HEK293T (cell line): Measurements from ENCODE around the gene MRPS10.

ENCODE experiments used
- CTCF ChIA-PET: fragments of 350-600 bp; formaldehyde crosslinking; extraction: SDS; loops from one replicate; lab custom pipeline; 2021; ENCODE audit warnings: antibody characterized with exemption, inconsistent platforms; lab: Yijun Ruan, JAX
- POLR2A ChIA-PET: fragments of 350-600 bp; formaldehyde crosslinking; extraction: SDS; loops from one replicate; lab custom pipeline; 2020; ENCODE audit warnings: antibody characterized with exemption, inconsistent platforms; lab: Yijun Ruan, JAX
- DNase-seq: peaks from one replicate; pipeline ENCODE4 v3.0.0; 2012; ENCODE audit warnings: mixed read lengths; ENCODE audit errors: extremely low spot score
- ARNT ChIP-seq: fragments of 450-650 bp; IDR thresholded peaks from 2 replicates; pipeline ENCODE4 v1.6.1; 2017; ENCODE audit warnings: mild to moderate bottlenecking
- BHLHE40 ChIP-seq: fragments of 450-650 bp; IDR thresholded peaks from 2 replicates; pipeline ENCODE4 v1.6.1; 2016; ENCODE audit warnings: mild to moderate bottlenecking, moderate library complexity, borderline replicate concordance
- CTBP1 ChIP-seq: fragments of 450-650 bp; IDR thresholded peaks from 2 replicates; pipeline ENCODE4 v1.6.1; 2016; ENCODE audit warnings: borderline replicate concordance
- ELF4 ChIP-seq: fragments of 450-650 bp; IDR thresholded peaks from 2 replicates; pipeline ENCODE4 v1.6.1; 2017; ENCODE audit warnings: antibody characterized with exemption
- FOXA1 ChIP-seq: fragments of 450-650 bp; IDR thresholded peaks from 2 replicates; pipeline ENCODE4 v1.6.1; 2016; ENCODE audit warnings: mild to moderate bottlenecking
- FOXK2 ChIP-seq: fragments of 450-650 bp; IDR thresholded peaks from 2 replicates; pipeline ENCODE4 v1.6.1; 2016; ENCODE audit warnings: mild to moderate bottlenecking
- FOXM1 ChIP-seq: fragments of 450-650 bp; IDR thresholded peaks from 2 replicates; pipeline ENCODE4 v1.6.1; 2017; ENCODE audit warnings: mild to moderate bottlenecking, borderline replicate concordance
- HDGF ChIP-seq: fragments of 450-650 bp; IDR thresholded peaks from 2 replicates; pipeline ENCODE4 v1.6.1; 2017; ENCODE audit warnings: antibody characterized with exemption, borderline replicate concordance
- L3MBTL2 ChIP-seq: fragments of 450-650 bp; conservative IDR thresholded peaks from 2 replicates; pipeline ENCODE4 v1.6.1; 2016; ENCODE audit warnings: mild to moderate bottlenecking
- LEF1 ChIP-seq: fragments of 450-650 bp; IDR thresholded peaks from 2 replicates; pipeline ENCODE4 v1.6.1; 2017; ENCODE audit warnings: mild to moderate bottlenecking, borderline replicate concordance
- NFRKB ChIP-seq: fragments of 450-650 bp; IDR thresholded peaks from 2 replicates; pipeline ENCODE4 v1.6.1; 2016; ENCODE audit warnings: mild to moderate bottlenecking, moderate library complexity
- SP1 ChIP-seq: fragments of 450-650 bp; IDR thresholded peaks from 2 replicates; pipeline ENCODE4 v1.6.1; 2017
- SUZ12 ChIP-seq: fragments of 450-650 bp; IDR thresholded peaks from 2 replicates; pipeline ENCODE4 v1.6.1; 2016; ENCODE audit warnings: mild to moderate bottlenecking
- TARDBP ChIP-seq: fragments of 450-650 bp; IDR thresholded peaks from 2 replicates; pipeline ENCODE4 v1.6.1; 2016
- ZNF384 ChIP-seq: fragments of 450-650 bp; IDR thresholded peaks from 2 replicates; pipeline ENCODE4 v1.6.1; 2016
- TF ChIP-seq, protein P1 (sequence below): fragments of 450-650 bp; IDR thresholded peaks from 2 replicates; pipeline ENCODE4 v1.6.1; 2016

MRPS10 gene

DNA sequence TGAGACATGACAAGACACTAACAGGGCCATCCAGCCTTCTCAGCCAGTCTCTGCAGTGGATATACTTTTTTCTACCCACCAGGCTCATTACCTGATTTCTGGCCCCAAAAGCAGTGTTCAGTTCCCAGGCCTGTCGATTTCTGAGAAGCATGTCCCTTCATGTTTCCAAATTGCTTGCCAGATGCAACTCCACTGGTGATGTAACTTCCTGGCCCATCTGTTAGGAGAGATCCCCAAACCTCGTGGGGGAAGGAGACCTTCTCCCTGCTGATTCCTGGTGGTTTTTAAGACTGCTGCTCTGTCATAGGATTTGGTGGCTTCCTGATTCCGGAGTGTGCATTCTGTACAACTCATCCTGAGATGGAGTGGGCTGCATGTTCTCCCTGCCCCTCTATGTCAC is 31.6 kb upstream of the MRPS10 start:
- ChIA-PET CTCF (no interaction called here), POLR2A (no interaction called here)
- TF ChIP-seq TARDBP (no peak), NFRKB (no peak), CTBP1 (no peak), HDGF (no peak), SUZ12 (no peak), ARNT (no peak), FOXA1 (no peak)
- no peak for DNase-seq

DNA sequence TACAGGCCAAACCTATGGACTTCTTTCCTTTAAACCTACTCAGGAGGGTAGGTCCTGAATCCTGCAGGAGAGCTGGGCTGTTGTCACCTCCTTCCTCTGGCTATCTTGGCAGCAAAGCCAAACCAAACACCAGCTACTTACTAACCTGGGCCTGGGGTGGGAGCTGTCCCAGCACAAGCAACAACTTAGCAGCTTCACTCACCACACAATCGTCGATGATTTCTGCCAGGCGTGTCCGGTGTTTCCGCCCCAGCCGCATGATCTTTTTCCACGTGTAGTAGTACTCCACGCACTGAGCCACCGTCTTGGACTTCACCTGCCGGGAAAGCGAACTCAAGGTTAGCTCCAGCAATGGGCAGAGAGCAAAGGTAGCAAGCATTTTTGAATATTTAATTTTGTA is 25.4 kb upstream of the MRPS10 start:
- TF ChIP-seq, protein P1, sequence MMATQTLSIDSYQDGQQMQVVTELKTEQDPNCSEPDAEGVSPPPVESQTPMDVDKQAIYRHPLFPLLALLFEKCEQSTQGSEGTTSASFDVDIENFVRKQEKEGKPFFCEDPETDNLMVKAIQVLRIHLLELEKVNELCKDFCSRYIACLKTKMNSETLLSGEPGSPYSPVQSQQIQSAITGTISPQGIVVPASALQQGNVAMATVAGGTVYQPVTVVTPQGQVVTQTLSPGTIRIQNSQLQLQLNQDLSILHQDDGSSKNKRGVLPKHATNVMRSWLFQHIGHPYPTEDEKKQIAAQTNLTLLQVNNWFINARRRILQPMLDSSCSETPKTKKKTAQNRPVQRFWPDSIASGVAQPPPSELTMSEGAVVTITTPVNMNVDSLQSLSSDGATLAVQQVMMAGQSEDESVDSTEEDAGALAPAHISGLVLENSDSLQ = no peak
- TF ChIP-seq TARDBP (no peak), NFRKB (no peak), SP1 (no peak), CTBP1 (no peak), SUZ12 (no peak), LEF1 (no peak), FOXA1 (no peak), ELF4 (no peak), HDGF (no peak), ZNF384 (no peak)
- CTCF ChIA-PET = interaction anchor here (0.7 kb wide), 1 partner anchor 8 kb away, joined by 3 read pairs; no protein-coding TSS in a partner anchor
- POLR2A ChIA-PET = no interaction called here
- no peak for DNase-seq

DNA sequence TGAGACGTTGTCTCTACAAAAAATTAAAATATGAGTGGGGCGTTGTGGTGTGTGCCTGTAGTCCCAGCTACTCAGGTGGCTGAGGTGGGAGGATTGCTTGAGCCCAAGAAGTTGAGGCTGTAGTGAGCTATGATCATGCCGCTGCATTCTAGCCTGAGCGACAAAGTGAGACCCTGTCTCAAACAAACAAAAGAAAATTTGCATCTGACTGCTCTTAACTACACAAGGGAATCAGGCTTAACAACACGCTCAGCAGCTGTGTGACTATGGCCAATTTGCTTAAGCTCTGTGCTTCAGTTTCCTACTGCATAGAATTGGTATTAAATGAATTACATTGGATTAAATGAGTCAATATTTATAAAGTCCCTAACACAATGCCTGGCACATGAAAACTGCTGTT is 24.3 kb upstream of the MRPS10 start:
- DNase-seq = no peak
- TF ChIP-seq HDGF = no peak
- TF ChIP-seq SP1 = no peak
- no peak for TF ChIP-seq CTBP1
- no peak for TF ChIP-seq LEF1
- TF ChIP-seq ELF4 = no peak
- no peak for TF ChIP-seq L3MBTL2
- TF ChIP-seq NFRKB = no peak
- TF ChIP-seq TARDBP = no peak
- TF ChIP-seq, protein P1 = no peak
- no peak for TF ChIP-seq FOXA1
- no peak for TF ChIP-seq FOXK2
- no peak for TF ChIP-seq ARNT
- no peak for TF ChIP-seq FOXM1
- ChIA-PET CTCF (no interaction called here), POLR2A (no interaction called here)

DNA sequence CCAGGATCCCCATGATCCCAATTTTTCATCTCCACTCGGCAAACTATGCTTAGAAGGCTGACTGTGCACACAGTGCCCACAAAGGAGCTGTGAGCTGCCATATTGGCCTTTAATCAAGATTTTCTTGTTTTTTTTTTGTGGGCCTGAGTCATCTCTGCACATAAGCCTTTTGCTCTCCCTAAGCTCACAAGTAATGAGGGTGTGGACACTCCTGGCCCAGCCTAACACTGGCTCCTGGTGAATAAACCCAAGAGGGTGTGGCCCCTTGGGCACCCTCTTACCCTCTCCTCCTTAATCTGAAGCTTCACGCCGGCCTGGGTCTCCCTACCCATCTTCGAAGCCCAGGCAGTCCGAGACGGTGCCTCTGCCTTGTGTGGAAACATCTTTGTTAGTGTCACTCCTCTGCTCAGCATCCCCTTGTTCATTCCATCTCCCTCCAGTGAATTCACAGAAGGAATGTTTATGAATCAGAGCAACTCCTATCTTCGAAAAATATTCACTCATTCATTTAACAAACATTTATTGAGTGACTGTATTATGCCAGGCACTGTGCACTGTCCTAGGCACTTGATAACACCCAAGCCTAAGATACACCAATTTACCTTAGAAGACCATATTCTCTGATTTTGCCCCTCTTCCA is 22.2 kb upstream of the MRPS10 start:
- ChIA-PET POLR2A (interaction anchor here (1.0 kb wide), 1 partner anchor 13 kb away, joined by 3 read pairs; no protein-coding TSS in a partner anchor), CTCF (interaction anchor here (1.1 kb wide), 1 partner anchor 10 kb away, joined by 6 read pairs; no protein-coding TSS in a partner anchor)
- TF ChIP-seq LEF1 (no peak), ELF4 (no peak), ARNT (no peak), SP1 (no peak), L3MBTL2 (no peak), SUZ12 (no peak), ZNF384 (no peak)
- DNase-seq = no peak

DNA sequence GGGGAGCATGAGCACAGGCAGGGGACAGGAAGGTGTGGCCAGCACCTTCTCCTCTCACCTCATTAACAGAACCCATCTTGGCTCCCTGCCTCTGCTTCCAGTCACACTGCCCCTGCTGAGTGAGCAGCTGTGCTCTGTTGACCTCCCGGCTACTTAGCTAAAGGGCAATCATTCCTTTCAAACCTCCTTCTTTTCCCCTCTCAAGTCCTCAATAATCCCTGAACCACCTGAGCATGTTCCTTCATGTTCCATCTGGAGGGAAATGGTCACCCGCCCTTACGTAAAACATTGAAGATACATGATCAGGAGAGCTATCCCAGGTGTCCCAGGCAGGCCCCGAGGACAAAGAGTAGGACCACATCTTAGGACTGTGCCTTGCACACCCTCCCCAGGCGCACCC is 21.7 kb upstream of the MRPS10 start:
- ChIA-PET CTCF (interaction anchor here (0.6 to 1.1 kb wide), 2 partner anchors 10 to 26 kb away, joined by 3 to 6 read pairs; no protein-coding TSS in a partner anchor), POLR2A (interaction anchor here (1.0 kb wide), 1 partner anchor 13 kb away, joined by 3 read pairs; no protein-coding TSS in a partner anchor)
- no peak for DNase-seq
- TF ChIP-seq SUZ12 (no peak), CTBP1 (no peak), TARDBP (no peak), FOXM1 (no peak)

DNA sequence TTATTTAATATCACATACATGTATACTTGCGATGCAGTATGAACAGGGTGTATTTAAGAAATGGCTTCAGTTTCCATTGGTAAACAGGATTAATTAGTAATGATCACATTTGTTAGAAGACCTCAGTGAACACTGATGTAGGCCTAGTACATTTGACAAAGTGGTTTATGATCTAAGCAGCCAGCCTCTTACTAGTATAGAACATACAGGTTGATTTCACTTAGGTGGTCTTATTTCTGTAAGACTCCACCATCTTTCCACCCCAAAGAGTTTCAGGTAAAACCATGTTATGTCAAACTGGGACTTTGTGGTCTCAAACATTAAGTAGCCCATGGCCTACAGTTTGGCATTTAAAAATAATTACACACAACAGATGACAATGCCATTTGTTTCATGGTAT is 20.2 kb upstream of the MRPS10 start:
- TF ChIP-seq ZNF384 = no peak
- no peak for TF ChIP-seq TARDBP
- no peak for TF ChIP-seq FOXM1
- TF ChIP-seq ELF4 = no peak
- CTCF ChIA-PET = no interaction called here
- POLR2A ChIA-PET = no interaction called here

DNA sequence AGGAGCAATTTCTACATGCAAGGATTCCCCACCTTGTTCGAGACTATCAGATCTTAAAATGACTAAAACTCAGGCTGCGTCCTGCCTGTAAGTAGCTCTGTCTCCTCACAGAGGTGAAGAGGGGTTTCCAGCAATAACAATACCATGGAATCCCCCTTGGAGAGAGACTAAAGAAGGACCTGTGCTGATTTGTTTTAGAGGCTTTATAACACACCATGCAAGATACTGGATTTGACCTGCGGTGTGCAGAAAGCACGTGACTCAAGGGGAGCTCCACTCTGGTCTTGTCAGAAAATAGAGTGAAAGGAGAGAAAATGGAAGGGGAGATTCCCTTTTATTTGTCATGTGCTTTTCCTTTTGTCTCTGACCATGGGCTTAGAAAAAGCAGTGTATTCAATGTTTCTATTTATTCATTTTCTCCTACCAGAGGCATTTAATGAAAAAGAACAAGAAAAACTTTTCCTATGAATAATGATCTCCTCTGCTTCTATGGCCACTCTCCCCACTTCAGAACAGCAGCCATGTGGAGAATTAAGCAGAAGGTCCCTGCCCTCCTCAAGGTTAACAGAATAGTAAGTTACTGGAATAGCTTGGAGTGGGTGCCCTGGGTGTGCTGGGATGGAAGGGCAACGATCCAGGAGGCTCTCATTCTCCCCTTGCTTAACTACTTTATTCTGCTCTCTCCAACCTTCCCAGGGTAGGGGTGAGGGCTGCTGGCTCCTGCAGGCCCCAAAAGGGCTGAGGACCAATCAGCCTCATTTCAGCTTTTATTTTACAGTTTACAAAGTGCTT is 19.2 kb upstream of the MRPS10 start:
- no peak for TF ChIP-seq ZNF384
- TF ChIP-seq HDGF = no peak
- no peak for TF ChIP-seq FOXK2
- TF ChIP-seq SUZ12 = no peak
- TF ChIP-seq LEF1 = no peak
- no peak for TF ChIP-seq BHLHE40
- TF ChIP-seq, protein P1 = no peak
- no peak for TF ChIP-seq FOXA1
- POLR2A ChIA-PET = no interaction called here
- DNase-seq = no peak
- CTCF ChIA-PET = interaction anchor here (0.8 kb wide), 1 partner anchor 22 kb away, joined by 4 read pairs; no protein-coding TSS in a partner anchor

More for the DNA sequence above, 20.2 kb upstream of the MRPS10 start:
- DNase-seq = no peak
